ENCODE results near the gene PLCB3. TPM values are rescaled to one million over a fixed set of nuclear protein-coding genes. Genes with fewer than 3 reads are reported as not detected.

Gene PLCB3
- total RNA-seq, 1 donor from 2014 or later, result 36.2 TPM

GRCh38 chr11:64298966-64299846 lies 47.9 kb downstream of the PLCB3 start:
- Mint-ChIP-seq H3K36me3 (ENCODE audit: unreplicated experiment) (no peaks in the 10 kb centered on the region), H3K4me1 (ENCODE audit: low read depth, unreplicated experiment) (peaks cover 2% of the 10 kb centered on the region), H3K4me3 (ENCODE audit: unreplicated experiment) (peak overlapping the region; percentile 64), H3K9me3 (ENCODE audit: unreplicated experiment) (peaks cover 7% of the 10 kb centered on the region), H3K27ac (ENCODE audit: unreplicated experiment) (no peak overlapping the region), H3K27me3 (ENCODE audit: unreplicated experiment) (peaks cover 37% of the 10 kb centered on the region)
- DNase-seq, result peak; percentile 37
- no peak for TF ChIP-seq CTCF (IDR thresholded peaks at IDR 0.05; ENCODE audit: partially characterized antibody, unreplicated experiment)

GRCh38 chr11:64299847-64300648 lies 48.7 kb downstream of the PLCB3 start, which contains the start of gene CATSPERZ:
TSS of gene CATSPERZ (plus strand) at chr11:64300358. CDS start at chr11:64300411, 53 bp downstream.
- DNase-seq, result no peak
- H3K27ac Mint-ChIP-seq (ENCODE audit: unreplicated experiment), result no peak within 1 kb of the TSS
- H3K9me3 Mint-ChIP-seq (ENCODE audit: unreplicated experiment), result peaks cover 7% of the 10 kb centered on the region
- H3K27me3 Mint-ChIP-seq (ENCODE audit: unreplicated experiment), result peaks cover 33% of the 10 kb centered on the region
- H3K4me3 Mint-ChIP-seq (ENCODE audit: unreplicated experiment), result peak within 1 kb of the TSS; percentile 70
- H3K36me3 Mint-ChIP-seq (ENCODE audit: unreplicated experiment), result no peaks in the 10 kb centered on the region
- TF ChIP-seq CTCF (IDR thresholded peaks at IDR 0.05; ENCODE audit: partially characterized antibody, unreplicated experiment), result no peak
- peaks cover 2% of the 10 kb centered on the region for H3K4me1 Mint-ChIP-seq (ENCODE audit: low read depth, unreplicated experiment)

- Mint-ChIP-seq H3K4me3 (ENCODE audit: unreplicated experiment) (peak overlapping the region; percentile 84), H3K27me3 (ENCODE audit: unreplicated experiment) (peaks cover 16% of the 10 kb centered on the region)
- no peak for TF ChIP-seq CTCF (IDR thresholded peaks at IDR 0.05; ENCODE audit: partially characterized antibody, unreplicated experiment)
Observed at GRCh38 chr11:64303109-64304031, 52.0 kb downstream of the PLCB3 start.

GRCh38 chr11:64304032-64304315 lies 52.6 kb downstream of the PLCB3 start:
- Mint-ChIP-seq H3K9me3 (ENCODE audit: unreplicated experiment) (peaks cover 4% of the 10 kb centered on the region), H3K36me3 (ENCODE audit: unreplicated experiment) (no peaks in the 10 kb centered on the region), H3K27ac (ENCODE audit: unreplicated experiment) (no peak overlapping the region)

More at GRCh38 chr11:64303109-64304031, 52.0 kb downstream of the PLCB3 start:
- peaks cover 4% of the 10 kb centered on the region for H3K4me1 Mint-ChIP-seq (ENCODE audit: low read depth, unreplicated experiment)
- no peak for DNase-seq
- H3K27ac Mint-ChIP-seq (ENCODE audit: unreplicated experiment), result no peak overlapping the region
- peaks cover 4% of the 10 kb centered on the region for H3K9me3 Mint-ChIP-seq (ENCODE audit: unreplicated experiment)
- H3K36me3 Mint-ChIP-seq (ENCODE audit: unreplicated experiment), result no peaks in the 10 kb centered on the region

More at GRCh38 chr11:64304032-64304315, 52.6 kb downstream of the PLCB3 start:
- peaks cover 4% of the 10 kb centered on the region for H3K4me1 Mint-ChIP-seq (ENCODE audit: low read depth, unreplicated experiment)
- peaks cover 11% of the 10 kb centered on the region for H3K27me3 Mint-ChIP-seq (ENCODE audit: unreplicated experiment)
- TF ChIP-seq CTCF (IDR thresholded peaks at IDR 0.05; ENCODE audit: partially characterized antibody, unreplicated experiment), result no peak
- peak overlapping the region; percentile 84 for H3K4me3 Mint-ChIP-seq (ENCODE audit: unreplicated experiment)
- no peak for DNase-seq

All from glutamatergic neuron (in vitro differentiated cells).